HG03520 (cell line): ENCODE results near the gene VTN.
"Not testable (repeated sequence)": the region's sequence is repeated elsewhere in the genome, so short reads cannot be mapped to it uniquely, and the experiment has no call there.

ENCODE experiments used
- ATAC-seq: cut with Tn5 transposase; IDR thresholded peaks from one replicate; pipeline ENCODE4 v1.9.1; 2021; ENCODE audit warnings: mild to moderate bottlenecking, moderate library complexity; ENCODE audit not compliant: unreplicated experiment

VTN gene

DNA sequence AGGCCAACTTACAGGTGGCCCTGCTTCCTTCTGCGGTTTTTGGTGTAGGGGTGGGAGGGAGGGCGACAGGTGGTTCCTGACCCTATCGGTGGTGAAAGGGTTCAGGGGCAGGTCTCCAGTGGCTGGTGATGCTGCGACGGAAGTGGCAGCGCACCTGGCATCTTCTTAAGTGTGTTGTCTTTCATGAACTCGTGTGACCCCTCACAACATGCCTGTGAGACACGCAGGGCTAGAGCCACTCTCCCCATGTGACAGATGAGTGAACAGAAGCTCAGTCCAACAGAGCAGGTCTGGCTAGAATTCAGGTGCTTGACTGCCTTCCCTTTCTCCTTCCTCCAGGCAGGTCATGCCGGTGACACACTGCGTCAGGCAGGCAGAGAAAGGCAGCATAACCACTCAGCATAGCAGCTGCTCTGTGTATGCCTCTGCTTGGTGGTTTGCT, 26.6 kb downstream of the VTN start:
- ATAC-seq: no peak

DNA sequence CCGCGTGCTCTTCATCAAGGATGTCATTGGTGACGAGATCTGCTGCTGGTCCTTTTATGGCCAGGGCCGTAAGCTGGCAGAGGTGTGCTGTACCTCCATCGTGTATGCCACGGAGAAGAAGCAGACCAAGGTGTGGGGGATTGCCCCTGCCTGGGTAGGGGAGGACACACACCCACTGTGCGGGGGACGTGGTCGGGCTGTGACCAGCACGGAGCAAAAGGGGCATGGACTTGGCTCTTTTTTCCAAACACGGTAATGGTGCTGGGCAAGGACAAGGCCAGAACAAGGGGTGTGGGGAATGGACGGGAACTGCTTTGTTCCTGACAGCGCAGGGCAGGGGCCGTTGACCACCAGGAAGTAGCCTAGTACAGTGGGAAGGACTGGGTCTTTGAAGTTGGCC, 27.8 kb downstream of the VTN start:
- ATAC-seq: no peak

DNA sequence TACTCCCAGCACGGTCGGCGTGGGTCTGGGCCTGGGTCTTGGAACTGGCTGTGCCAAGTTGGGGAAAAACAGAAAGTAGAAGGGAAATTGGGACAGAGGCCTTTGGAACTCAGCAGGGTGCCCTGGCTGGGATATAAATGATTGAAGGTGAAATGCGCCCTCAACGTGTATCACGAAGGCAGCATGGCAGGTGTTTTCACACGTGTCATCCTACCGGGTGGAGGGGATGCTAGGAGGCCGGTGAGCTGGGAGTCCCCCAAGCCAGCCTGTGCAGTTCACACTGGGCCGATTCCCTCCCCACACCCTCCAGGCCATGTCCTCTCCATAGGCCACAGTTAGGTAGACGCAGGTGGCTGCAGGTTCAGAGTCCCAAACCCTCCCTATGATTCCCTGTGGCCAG, 28.6 kb downstream of the VTN start:
- ATAC-seq: no peak

DNA sequence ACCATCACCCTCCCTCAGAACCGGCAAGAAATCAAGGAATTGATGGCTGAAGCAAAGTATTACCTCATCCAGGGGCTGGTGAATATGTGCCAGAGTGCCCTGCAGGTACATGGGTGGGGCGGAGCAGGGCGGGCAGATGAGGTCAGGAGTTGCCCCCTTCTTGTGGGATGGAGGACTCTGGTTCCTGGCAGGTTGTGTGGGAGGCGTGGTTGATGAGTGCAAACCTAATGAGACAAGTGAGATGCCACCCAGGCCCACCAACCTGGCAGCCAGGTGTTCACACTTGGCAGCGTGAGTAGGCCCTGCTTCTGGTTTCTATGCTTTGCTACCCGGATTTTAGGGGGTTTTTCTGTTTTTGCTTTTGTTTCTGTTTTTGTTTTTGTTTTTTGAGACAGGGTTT, 29.7 kb downstream of the VTN start:
- no peak for ATAC-seq

DNA sequence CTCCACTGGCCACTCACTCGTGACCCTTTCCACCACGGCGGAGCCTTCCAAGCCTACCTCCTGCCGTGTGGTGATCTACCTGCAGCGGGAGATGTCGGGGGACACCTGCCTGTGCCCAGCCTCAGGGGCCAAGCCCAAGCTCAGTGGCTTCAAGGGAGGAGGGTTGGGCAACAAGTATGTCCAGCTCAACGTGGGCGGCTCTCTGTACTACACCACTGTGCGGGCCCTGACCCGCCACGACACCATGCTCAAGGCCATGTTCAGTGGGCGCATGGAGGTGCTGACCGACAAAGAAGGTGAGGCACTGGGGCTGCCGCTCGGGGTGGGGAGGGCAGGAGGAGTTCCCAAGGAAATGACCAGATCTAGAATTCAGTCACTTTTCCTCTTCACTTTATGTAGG, 30.7 kb downstream of the VTN start:
- no peak for ATAC-seq

DNA sequence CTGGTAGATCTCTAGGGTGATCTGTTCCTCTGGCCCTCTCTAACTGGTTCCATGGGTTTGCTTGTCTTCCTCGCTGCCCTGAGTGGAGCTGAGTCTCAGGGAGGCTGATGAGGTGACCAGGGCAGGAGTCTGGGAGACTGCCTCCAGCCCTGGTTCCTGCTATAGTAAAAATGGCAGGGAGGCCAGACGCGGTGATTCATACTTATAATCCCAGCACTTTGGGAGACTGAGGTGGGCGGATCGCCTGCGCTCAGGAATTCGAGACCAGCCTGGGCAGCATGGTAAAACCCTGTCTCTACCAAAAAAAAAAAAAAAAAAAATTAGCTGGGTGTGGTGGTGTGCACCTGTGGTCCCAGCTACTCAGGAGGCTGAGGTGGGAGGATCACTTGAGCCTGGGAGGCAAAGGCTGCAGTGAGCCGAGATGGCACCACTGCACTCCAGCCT, 31.3 kb downstream of the VTN start:
- ATAC-seq: not testable (repeated sequence)

DNA sequence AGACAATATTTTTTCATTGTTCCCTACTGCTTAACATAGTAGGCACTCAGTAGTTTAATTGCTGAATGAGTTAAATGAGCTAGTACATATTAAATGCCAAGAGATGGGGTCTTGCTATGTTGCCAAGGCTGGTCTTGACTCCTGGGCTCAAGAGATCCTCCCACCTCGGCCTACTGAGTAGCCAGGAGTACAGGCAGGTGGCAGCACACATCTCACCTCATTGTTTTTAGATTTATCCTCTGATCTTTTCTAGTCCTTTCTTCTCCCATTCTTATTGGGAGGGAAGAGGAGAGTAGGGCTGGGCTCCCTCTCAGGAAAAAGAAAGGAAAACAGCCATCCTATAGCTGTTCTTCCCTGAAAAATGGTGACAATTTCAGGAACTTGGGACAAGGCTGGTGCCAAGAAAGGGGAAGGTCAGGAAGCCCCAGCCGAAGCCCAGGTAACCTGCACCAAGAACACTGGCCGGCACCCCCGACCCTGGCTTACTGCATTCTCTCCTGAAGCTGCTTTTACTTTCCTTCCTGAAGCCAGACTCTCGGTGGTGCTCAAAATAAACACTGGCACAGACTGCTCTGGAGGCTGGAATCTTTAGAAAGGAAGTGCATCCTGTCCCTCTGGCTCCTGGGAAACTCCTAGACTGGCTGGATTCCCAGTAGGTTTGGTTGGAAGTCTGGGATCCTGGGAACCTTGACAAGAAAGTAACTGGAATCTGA, 31.9 kb downstream of the VTN start:
- no peak for ATAC-seq

DNA sequence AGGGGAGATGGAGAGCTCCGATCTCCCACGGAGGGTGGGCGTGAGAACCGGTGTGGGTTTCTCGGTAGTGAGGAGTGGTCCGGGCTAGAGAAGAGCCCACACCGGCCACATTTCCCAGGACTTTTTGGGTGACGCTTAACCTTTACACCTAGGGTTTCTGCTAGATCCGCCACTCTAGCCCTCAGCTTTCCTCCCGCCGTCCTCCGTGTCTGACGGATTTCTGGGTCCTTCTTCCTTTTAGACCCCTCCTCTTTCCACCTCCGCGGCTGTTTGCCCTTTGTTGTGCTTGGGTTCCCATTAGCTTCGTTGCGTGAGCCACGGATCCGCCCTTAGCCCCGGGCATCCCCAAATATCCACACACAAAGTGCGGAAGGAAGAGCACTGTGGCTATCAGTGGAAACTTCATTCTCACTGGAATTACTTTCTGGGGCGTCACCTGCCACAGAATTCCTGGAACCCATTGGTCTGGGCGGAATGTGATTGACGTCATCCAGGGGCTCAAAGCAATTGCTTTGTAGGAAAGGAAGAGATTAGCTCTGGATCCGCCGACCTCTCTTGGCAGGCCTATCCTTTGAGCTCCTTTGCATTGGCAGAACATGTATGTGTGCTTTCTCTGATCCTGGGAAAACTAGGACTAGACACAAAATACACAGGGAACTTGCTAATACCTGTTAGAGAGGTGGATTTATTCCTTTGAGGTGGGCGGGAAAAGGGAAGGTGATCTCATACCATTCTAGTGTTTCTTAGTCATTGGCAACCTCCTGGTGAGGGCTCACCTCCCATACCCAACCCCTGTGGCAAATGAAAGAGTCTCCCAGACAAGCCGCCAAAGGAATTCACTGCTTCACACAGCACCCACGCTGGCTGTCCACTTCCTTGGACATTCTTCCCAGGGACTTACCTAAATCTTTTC, 33.9 kb downstream of the VTN start:
- no peak for ATAC-seq

DNA sequence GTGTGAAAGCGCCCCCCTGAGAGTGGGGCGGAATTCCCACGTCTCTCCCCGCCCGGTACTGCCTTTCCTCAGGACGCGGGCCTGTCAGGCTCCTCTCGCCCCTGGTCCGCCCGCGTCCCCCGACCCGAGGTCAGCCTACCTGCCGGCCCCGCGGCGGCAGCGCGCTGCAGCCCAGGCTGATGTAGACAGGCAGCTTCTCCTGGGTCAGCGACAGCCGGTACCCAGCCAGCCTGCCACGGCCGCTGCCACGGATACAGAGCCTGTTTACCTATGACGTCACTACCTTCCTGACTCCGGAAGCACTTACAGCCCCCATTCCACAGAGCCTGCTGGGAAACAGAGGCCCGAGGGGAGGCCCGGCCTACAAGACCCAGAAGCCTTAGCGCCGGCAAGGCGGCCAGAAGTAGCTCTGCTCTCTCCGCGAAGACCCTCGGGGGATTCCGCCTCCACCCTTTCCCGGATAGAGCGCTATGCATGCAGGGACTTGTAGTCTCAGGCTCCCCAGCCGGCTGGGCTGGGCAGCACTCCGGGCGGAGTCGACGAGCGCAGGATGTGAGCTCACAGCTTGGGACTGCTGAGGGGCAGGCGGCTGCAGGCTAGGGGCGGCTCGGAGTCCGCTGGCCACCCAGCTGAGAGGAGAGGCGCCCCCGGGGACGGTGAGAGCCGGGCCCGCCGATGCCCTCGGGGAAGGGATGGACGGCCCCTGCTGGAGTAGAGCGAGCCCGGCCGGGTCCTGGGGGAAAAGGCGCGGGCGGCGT, 34.7 kb downstream of the VTN start, which contains the start of the genes IFT20 and TNFAIP1:
TSS of gene IFT20 (minus strand) at position 272 of the 758 bp plus-strand sequence. CDS start 3,487 bp downstream, outside the sequence.
TSS of gene TNFAIP1 (plus strand) at position 561 of the 758 bp plus-strand sequence. CDS start 3,761 bp downstream, outside the sequence.
- ATAC-seq: peak; percentile 94

DNA sequence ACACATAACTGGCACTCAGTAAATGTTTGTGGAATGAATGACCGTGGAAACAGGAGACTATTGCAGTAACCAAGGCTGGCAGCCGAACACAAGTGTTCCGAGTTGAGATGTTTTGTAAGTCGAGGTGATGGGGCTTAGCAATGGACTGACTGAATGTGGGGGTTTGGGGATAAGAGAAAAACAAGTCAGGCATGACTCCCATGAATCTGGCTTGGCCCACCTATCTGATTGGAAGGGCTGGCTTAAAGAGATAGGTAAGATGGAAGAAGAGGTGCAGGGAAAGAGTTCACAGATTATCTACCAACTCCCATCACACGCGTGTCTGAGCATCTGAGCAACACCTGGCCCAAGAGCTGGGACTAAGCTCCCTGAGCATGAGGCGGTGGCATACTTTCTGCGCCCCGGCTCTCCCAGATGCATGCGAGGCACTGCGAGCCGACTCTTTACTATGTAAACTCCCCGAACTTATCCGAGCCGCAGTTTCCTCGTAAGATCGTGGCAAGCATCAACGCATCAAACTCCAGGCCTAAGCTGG, 35.4 kb downstream of the VTN start:
- no peak for ATAC-seq

DNA sequence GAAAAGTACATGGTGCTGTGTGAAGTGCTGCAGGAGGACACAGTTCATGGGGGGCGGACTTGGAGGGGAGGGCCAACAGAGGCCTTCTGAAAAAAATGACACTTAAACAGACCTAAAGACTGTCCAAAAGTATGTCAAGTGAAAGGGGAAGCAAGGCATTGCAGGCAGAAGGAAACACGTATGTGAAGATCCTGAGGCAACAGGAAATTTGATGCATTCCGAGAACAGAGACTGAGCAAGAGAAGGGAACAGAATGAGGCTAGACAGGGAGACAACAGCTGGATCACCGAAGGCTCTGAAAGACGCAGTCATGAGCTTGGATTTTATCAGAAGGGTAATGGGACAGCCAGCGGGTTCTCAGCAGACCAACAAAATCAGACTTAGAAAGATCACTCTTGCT, 35.9 kb downstream of the VTN start:
- no peak for ATAC-seq

DNA sequence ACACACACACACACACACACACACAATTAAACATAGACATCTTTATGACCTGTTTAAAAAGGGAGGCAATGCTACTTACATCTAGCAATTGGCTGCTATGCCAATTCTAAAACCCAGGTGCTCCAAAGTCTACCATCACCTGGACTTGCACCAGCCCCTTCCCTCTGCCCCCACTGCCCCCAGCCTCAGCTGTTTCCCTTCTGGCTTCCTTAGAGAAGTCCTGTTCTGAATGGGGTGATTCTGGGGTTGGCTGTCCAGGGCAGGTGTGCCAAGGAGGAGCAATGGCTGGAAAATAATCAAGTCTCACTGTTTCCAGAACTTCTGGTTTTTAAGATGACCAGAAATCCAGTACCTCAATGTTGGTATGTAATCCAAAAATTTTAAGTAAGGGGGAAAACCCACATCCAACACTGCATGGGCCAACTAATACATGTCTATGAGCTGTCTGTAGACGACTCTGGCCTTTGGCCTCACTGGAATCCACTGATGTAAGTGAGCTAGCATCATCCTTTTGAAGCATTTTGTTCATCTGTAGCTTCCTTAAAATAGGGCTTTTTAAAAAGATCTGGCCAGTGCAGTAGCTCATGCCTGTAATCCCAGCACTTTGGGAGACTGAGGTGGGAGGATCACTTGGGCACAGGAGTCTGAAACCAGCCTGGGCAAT, 36.9 kb downstream of the VTN start:
- ATAC-seq: no peak

DNA sequence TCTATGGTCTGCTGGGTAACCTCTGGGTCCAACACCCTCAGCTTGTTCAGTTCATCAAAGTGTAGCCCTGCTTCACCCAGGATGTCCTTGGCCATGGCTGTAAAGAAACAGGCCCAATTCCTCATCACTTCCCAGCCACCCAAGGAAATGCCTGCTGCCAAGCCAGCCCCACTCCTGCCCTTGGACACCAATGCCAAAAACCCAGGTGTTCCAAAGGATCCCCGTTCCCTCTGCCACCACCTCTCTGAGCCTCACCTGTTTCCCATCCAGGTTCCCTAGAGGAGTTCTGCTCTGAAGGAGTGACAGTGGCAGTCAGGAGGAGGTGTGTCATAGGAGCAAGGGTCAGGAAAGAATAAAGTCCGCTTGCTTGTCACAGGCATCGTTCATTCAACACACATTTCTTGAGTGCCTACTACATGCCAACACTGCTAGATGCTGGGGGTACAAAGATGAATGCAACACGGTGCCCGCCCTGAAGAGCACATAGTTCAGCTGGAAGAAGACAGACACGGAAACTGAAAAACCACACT, 38.2 kb downstream of the VTN start:
- no peak for ATAC-seq

DNA sequence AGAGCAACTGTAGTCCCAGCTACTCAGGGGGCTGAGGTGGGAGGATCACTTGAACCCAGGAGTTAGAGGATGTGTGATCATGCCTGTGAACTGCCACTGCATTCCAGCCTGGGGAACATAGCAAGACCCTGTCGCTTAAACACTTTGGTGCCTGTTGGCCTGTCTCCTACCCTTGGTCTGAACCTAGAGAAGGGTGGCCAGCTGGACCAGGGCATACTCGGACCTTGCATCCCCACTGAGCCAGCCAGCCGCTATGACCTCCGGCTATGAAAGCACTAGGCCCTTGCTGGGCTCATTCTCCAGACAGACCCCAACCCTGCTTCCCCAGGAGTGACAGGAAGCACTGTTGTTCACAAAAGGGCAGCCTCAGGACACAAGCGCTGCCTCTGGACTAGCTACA, 39.4 kb downstream of the VTN start:
- ATAC-seq: no peak

DNA sequence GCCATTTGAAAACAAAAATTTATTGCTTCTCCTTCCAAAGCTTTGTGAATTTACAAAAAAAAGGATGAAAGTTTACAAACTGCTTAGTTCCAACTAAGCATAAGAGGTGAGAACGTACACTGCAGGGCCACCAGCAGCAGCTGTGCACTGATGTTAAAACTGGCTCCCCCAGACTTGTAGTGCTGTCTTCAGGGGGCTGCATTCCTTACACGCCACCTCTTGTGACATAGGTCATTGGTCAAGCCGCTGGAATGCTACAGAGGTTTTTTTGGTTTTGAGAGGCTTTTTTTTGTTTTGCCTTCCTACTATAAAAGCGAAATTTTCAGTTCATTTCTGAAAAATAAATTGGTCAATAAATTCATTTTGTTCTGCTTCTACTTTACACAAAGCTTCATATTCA, 41.8 kb downstream of the VTN start:
- no peak for ATAC-seq

DNA sequence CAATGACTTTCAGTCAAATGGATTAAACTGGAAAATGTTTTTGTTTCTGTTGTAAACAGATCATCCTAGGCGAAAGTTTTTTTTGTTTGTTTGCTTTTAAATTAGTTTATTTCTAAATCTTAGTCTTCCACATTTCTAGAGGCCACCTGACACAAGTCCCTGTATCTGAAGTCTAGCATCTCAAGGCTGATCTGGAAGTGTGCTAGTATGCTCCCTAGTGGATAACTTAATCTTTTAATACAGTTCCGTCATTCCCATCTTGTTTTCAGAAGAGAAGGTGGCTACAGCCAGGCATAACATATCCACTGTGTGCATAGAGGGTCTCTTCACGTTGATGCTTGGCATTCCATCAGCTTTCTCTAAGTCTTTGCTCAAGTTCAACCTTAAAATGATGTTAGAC, 42.4 kb downstream of the VTN start:
- no peak for ATAC-seq

DNA sequence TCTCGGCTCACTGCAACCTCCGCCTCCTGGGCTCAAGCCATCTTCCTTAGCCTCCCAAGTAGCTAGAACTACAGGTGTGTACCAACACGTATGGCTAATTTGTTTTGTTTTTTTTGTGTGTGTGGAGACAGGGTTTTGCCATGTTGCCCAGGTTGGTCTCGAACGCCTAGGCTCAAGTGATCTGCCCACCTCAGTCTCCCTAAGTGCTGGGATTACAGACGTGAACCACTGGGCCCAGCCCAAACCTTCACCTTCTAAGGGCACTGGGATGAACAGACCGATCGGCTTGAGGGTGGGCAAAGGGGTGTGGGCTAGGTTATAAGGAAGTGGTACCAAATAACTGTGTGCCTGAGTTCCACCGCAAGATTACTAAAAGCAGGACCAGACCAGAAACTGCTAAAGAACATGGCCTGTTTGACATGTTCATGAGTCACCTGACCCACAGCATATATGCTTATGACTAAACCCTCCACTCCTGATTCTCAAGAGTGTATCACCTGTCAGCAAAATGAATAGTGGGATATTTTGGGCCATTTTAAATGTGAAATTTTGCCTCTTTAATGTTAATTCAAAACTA, 43.0 kb downstream of the VTN start:
- peak; percentile 71 for ATAC-seq

DNA sequence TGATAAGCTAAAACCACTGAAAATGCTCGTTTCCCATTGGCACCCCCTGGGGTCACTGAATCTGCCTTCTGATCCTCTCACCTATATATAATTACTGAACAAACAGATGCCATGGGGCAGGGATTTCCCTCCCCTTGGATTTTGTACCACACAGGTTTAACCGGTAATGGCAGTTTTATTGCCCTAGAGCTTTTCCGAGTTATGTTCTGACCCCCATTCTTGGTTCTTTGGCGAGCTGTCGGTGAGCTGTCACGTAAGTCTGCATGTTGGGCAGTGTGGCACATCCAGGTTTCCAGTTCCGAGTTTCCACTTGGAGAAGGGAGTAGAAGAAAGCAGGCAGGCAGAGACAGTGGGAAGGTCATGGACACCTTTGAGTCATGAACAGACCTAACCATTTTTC, 44.0 kb downstream of the VTN start:
- ATAC-seq: no peak

DNA sequence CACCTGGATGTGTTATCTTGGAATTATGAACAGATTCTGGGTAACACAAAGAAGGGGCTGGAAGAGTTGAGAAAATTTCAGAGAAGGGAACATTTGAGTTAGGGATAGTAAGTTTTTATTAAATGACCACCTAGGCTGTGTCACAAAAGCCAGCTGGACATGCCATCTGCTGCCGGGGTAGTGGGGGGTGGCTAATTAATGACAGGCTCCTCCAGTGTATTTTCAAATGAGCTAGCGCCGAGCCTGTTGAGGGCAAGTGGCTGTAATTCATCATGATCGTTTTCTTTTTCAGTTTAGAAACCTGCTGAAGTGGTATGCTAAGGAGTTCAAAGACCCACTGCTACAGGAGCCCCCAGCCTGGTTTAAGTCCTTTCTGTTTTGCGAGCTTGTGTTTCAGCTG, 44.9 kb downstream of the VTN start:
- ATAC-seq: no peak

DNA sequence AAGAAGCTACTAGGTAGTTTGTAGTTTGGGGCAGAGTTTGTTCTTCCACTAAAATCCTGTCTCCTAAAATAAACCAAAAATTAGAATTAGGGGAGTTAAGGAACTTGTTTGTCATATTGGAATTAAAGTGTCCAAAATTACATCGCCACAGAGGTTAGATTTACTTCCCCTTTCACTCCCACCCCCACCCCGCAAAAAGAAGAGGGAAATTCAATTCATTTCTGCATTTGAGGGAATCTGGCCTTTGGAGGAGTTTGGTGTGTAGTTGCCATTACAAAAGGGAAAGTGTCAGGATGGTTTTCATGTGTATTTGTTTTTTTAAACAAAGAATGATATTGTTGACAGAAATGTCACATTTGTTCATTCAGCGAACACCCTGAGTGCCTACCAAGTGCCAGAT, 45.3 kb downstream of the VTN start:
- ATAC-seq: no peak
